Endometrial microvascular endothelial cells (primary cell): ENCODE measurements around the gene MUS81. TPM values are rescaled to one million over a fixed set of nuclear protein-coding genes. Genes with fewer than 3 reads are reported as not detected.

Experiments used
- in situ Hi-C: cut with HindIII; loops from 2 replicates; pipeline ENCODE4 v1.10.0; 2017; ENCODE audit warnings: low sequenced_read_pairs, low pct_unique_long_range_greater_than_20kb; ENCODE audit errors: inconsistent ontology term
- total RNA-seq: library from RNA; depleted of rRNA; stranded (reverse); fragments of >200 nt; gene quantifications from one replicate; pipeline ENCODE4 v1.2.3, GENCODE V29; 2015; ENCODE audit errors: inconsistent ontology term

MUS81 gene
- total RNA-seq, 1 donor from 2014 or later, result 50.1 TPM

- in situ Hi-C loops, result no loop called here
Observed at GRCh38 chr11:65869643-65870306, 9.5 kb downstream of the MUS81 start.

GRCh38 chr11:65870307-65870658 is 10.1 kb downstream of the MUS81 start:
- in situ Hi-C loops, result no loop called here

- in situ Hi-C loops, result no loop called here
Observed at GRCh38 chr11:65870706-65871681, 10.8 kb downstream of the MUS81 start.

- in situ Hi-C loops, result no loop called here
Observed at GRCh38 chr11:65871811-65872548, 11.7 kb downstream of the MUS81 start.

- in situ Hi-C loops, result no loop called here
Observed at GRCh38 chr11:65872586-65873317, 12.5 kb downstream of the MUS81 start, which contains the start of gene EFEMP2. EFEMP2 (minus strand) TSS chr11:65872800; CDS start chr11:65872354, 446 bp downstream.

- in situ Hi-C loops, result no loop called here
Observed at GRCh38 chr11:65873318-65874156, 13.3 kb downstream of the MUS81 start.

GRCh38 chr11:65879617-65880016 is 19.4 kb downstream of the MUS81 start, which contains the start of gene CTSW:
CTSW (plus strand) TSS chr11:65879837; CDS start chr11:65879855, 18 bp downstream.
- in situ Hi-C loops, result no loop called here

GRCh38 chr11:65880027-65880426 is 19.8 kb downstream of the MUS81 start:
- in situ Hi-C loops, result no loop called here

- in situ Hi-C loops, result no loop called here
Observed at GRCh38 chr11:65880844-65881421, 20.7 kb downstream of the MUS81 start.

GRCh38 chr11:65882120-65883057 is 22.2 kb downstream of the MUS81 start:
- in situ Hi-C loops, result no loop called here

GRCh38 chr11:65883058-65883761 is 23.0 kb downstream of the MUS81 start:
- in situ Hi-C loops, result no loop called here

GRCh38 chr11:65883786-65884715 is 23.8 kb downstream of the MUS81 start:
- in situ Hi-C loops, result no loop called here

- in situ Hi-C loops, result no loop called here
Observed at GRCh38 chr11:65884716-65885092, 24.5 kb downstream of the MUS81 start.

GRCh38 chr11:65885231-65885630 is 25.0 kb downstream of the MUS81 start:
- in situ Hi-C loops, result no loop called here
